GM23248 (cell line): ENCODE results near the gene TRDMT1. TPM values are rescaled to one million over a fixed set of nuclear protein-coding genes. Genes with fewer than 3 reads are reported as not detected.
A peak's percentile ranks its signal among the peaks of the same experiment; 100 is the strongest.

Source experiments
- DNase-seq: peaks from one replicate; pipeline ENCODE4 v3.0.0-alpha.2; 2015
- H2AFZ ChIP-seq: fragments of 200-600 bp; sonication (generic); 2 replicates; pipeline ENCODE4 v1.6.1; 2016; ENCODE audit warnings: antibody characterized with exemption
- H3F3A ChIP-seq: fragments of 200-600 bp; sonication (generic); 2 replicates; pipeline ENCODE4 v1.6.1; 2016; ENCODE audit warnings: mild to moderate bottlenecking, antibody characterized with exemption, mixed run types; ENCODE audit not compliant: insufficient read depth
- H3K27ac ChIP-seq: fragments of 200-600 bp; sonication (generic); 2 replicates; pipeline ENCODE4 v1.5.1; 2016; ENCODE audit warnings: mild to moderate bottlenecking
- H3K27me3 ChIP-seq: fragments of 200-600 bp; sonication (generic); replicated peaks from 2 replicates; pipeline ENCODE4 v1.6.1; 2016; ENCODE audit warnings: mild to moderate bottlenecking; ENCODE audit not compliant: insufficient read depth
- H3K36me3 ChIP-seq: fragments of 200-600 bp; sonication (generic); 2 replicates; pipeline ENCODE4 v1.6.1; 2016; ENCODE audit warnings: low read depth, mild to moderate bottlenecking
- H3K4me1 ChIP-seq: fragments of 200-600 bp; sonication (generic); 2 replicates; pipeline ENCODE4 v1.6.1; 2016; ENCODE audit warnings: mild to moderate bottlenecking; ENCODE audit not compliant: insufficient read depth
- H3K4me2 ChIP-seq: fragments of 200-600 bp; sonication (generic); one replicate; pipeline ENCODE4 v1.6.1; 2016; ENCODE audit warnings: mild to moderate bottlenecking; ENCODE audit not compliant: unreplicated experiment
- H3K4me3 ChIP-seq: fragments of 200-600 bp; sonication (generic); 2 replicates; pipeline ENCODE4 v1.5.1; 2016; ENCODE audit warnings: mild to moderate bottlenecking
- H3K79me2 ChIP-seq: fragments of 200-600 bp; sonication (generic); 2 replicates; pipeline ENCODE4 v1.6.1; 2016; ENCODE audit warnings: mild to moderate bottlenecking; ENCODE audit not compliant: insufficient read depth
- H3K9ac ChIP-seq: fragments of 200-600 bp; sonication (generic); 2 replicates; pipeline ENCODE4 v1.6.1; 2016; ENCODE audit warnings: mild to moderate bottlenecking
- H3K9me2 ChIP-seq: fragments of 200-600 bp; sonication (generic); 2 replicates; pipeline ENCODE4 v1.6.1; 2016; ENCODE audit warnings: mixed run types, mild to moderate bottlenecking, moderate library complexity; ENCODE audit not compliant: insufficient read depth
- H3K9me3 ChIP-seq: fragments of 200-600 bp; sonication (generic); one replicate; pipeline ENCODE4 v1.6.1; 2017; ENCODE audit warnings: low read depth
- H4K20me1 ChIP-seq: fragments of 200-600 bp; sonication (generic); 2 replicates; pipeline ENCODE4 v1.6.0; 2016; ENCODE audit not compliant: insufficient read depth
- EZH2 ChIP-seq: fragments of 200-600 bp; sonication (generic); IDR thresholded peaks from 2 replicates; pipeline ENCODE4 v1.6.1; 2018; ENCODE audit warnings: antibody characterized with exemption, mild to moderate bottlenecking; ENCODE audit not compliant: insufficient read depth, poor library complexity, severe bottlenecking
- EZH2phosphoT487 ChIP-seq: fragments of 200-600 bp; sonication (generic); IDR thresholded peaks from 2 replicates; pipeline ENCODE4 v1.6.1; 2018; ENCODE audit warnings: antibody characterized with exemption, moderate library complexity, mild to moderate bottlenecking, low read depth; ENCODE audit not compliant: insufficient read depth
- WGBS, 2 experiments: methylation state at CpG; one replicate each; pipeline ENCODE4 v1.1.6; 2015 to 2017; ENCODE audit warnings: low lambda C conversion rate in 2 of 2, low coverage in 1 of 2; ENCODE audit errors: missing lambda C conversion rate in 2 of 2; 5-methylcytosine and 5-hydroxymethylcytosine counted together
- in situ Hi-C: fragments of 300-500 bp; cut with MboI; formaldehyde crosslinking; loops from 2 replicates; pipeline ENCODE4 v1.15.0; 2020
- polyA plus RNA-seq: library from polyadenylated mRNA; unstranded; fragments of >200 nt; fragmentation: Nextera tagmentation; extraction: Ambion mirVana; gene quantifications from 2 replicates; pipeline ENCODE4 v1.2.1, GENCODE V29; 2016
- total RNA-seq: library from RNA; depleted of rRNA; stranded (reverse); fragments of >200 nt; shearing (Covaris generic); gene quantifications from 2 replicates; pipeline ENCODE4 v1.2.3, GENCODE V29; 2014

The TRDMT1 gene
- total and polyA plus RNA-seq, 2 experiments from 2014 or later = 4.3 to 4.4 TPM

- Histone ChIP-seq H3K27ac (no peak overlapping the region), H3K4me1 (peaks cover 13% of the 10 kb centered on the region), H3K27me3 (no peaks in the 10 kb centered on the region), H3K9me3 (no peaks in the 10 kb centered on the region), H3K4me3 (no peak overlapping the region), H3K9me2 (no peaks in the 10 kb centered on the region), H2AFZ (no peak overlapping the region), H3K79me2 (no peaks in the 10 kb centered on the region), H3F3A (peaks cover 10% of the 10 kb centered on the region; the same call in 1 of the 2 replicates), H3K36me3 (no peaks in the 10 kb centered on the region), H3K4me2 (no peak overlapping the region), H3K9ac (no peak overlapping the region), H4K20me1 (no peaks in the 10 kb centered on the region)
- DNase-seq = peak; percentile 76
- TF ChIP-seq EZH2 = no peak
- no peak for TF ChIP-seq EZH2phosphoT487
- in situ Hi-C loops = no loop called here
- WGBS, 2 experiments = 18 to 25% methylated on average over 7 of the region's 7 CpGs
Observed at GRCh38 chr10:17113889-17114540, 87.5 kb downstream of the TRDMT1 start.

GRCh38 chr10:17113346-17113745, 88.1 kb downstream of the TRDMT1 start:
- no peak for TF ChIP-seq EZH2
- no peak for TF ChIP-seq EZH2phosphoT487
- H3K27me3 ChIP-seq = no peaks in the 10 kb centered on the region
- H3K9me3 ChIP-seq = no peaks in the 10 kb centered on the region
- no peaks in the 10 kb centered on the region for H3K36me3 ChIP-seq
- WGBS, 2 experiments = 81% methylated on average over 4 of the region's 4 CpGs
- in situ Hi-C loops = no loop called here
- H3K4me2 ChIP-seq = no peak overlapping the region
- no peaks in the 10 kb centered on the region for H4K20me1 ChIP-seq
- peaks cover 11% of the 10 kb centered on the region; the same call in 1 of the 2 replicates for H3F3A ChIP-seq
- no peak overlapping the region for H3K9ac ChIP-seq
- H3K4me1 ChIP-seq = peaks cover 14% of the 10 kb centered on the region
- no peak overlapping the region for H3K4me3 ChIP-seq
- DNase-seq = peak; percentile 20
- no peaks in the 10 kb centered on the region for H3K79me2 ChIP-seq
- H2AFZ ChIP-seq = no peak overlapping the region
- no peaks in the 10 kb centered on the region for H3K9me2 ChIP-seq
- no peak overlapping the region for H3K27ac ChIP-seq

- 74 to 84% methylated on average over 3 of the region's 3 CpGs for WGBS, 2 experiments
- H3K4me3 ChIP-seq = no peak overlapping the region
- no peaks in the 10 kb centered on the region for H3K79me2 ChIP-seq
- H3K9me3 ChIP-seq = no peaks in the 10 kb centered on the region
- in situ Hi-C loops = no loop called here
- no peaks in the 10 kb centered on the region for H3K27me3 ChIP-seq
- no peak for DNase-seq
- no peak overlapping the region for H2AFZ ChIP-seq
- no peak overlapping the region for H3K4me2 ChIP-seq
- H3K36me3 ChIP-seq = no peaks in the 10 kb centered on the region
- H3K9ac ChIP-seq = no peak overlapping the region
- no peaks in the 10 kb centered on the region for H3K9me2 ChIP-seq
- H4K20me1 ChIP-seq = no peaks in the 10 kb centered on the region
- H3F3A ChIP-seq = peaks cover 11% of the 10 kb centered on the region; the same call in 1 of the 2 replicates
- no peak overlapping the region for H3K27ac ChIP-seq
- peaks cover 14% of the 10 kb centered on the region for H3K4me1 ChIP-seq
- TF ChIP-seq EZH2phosphoT487 = no peak
- TF ChIP-seq EZH2 = no peak
Observed at GRCh38 chr10:17112566-17112965, 88.9 kb downstream of the TRDMT1 start.

- Histone ChIP-seq H3K27me3 (no peaks in the 10 kb centered on the region), H3K9me3 (no peaks in the 10 kb centered on the region), H4K20me1 (no peaks in the 10 kb centered on the region), H3K9me2 (no peaks in the 10 kb centered on the region), H3K4me3 (no peak overlapping the region), H3K79me2 (no peaks in the 10 kb centered on the region), H3K9ac (no peak overlapping the region), H3F3A (peaks cover 11% of the 10 kb centered on the region; the same call in 1 of the 2 replicates), H2AFZ (no peak overlapping the region), H3K36me3 (no peaks in the 10 kb centered on the region), H3K4me2 (peak overlapping the region; percentile 65), H3K27ac (peak overlapping the region; percentile 42), H3K4me1 (peaks cover 5% of the 10 kb centered on the region)
- in situ Hi-C loops = no loop called here
- TF ChIP-seq EZH2 (no peak), EZH2phosphoT487 (no peak)
- peak; percentile 92 for DNase-seq
- WGBS, 2 experiments = 66 to 73% methylated on average over 3 of the region's 3 CpGs
Observed at GRCh38 chr10:17109475-17110207, 91.8 kb downstream of the TRDMT1 start.
